ENCODE results near the gene SEMA6A. TPM values are rescaled to one million over a fixed set of nuclear protein-coding genes. Genes with fewer than 3 reads are reported as not detected.

Gene SEMA6A
- total and polyA plus RNA-seq, 2 donors: 6.6 to 54.0 TPM

GRCh38 chr5:116442095-116442534 lies 132.5 kb downstream of the SEMA6A start:
- 55% methylated on average over 3 of the region's 3 CpGs for WGBS
- no peak for DNase-seq (ENCODE audit: extremely low spot score)

GRCh38 chr5:116441223-116441622 lies 133.4 kb downstream of the SEMA6A start:
- no peak for DNase-seq (ENCODE audit: extremely low spot score)
- Histone ChIP-seq H3K36me3 (ENCODE audit: insufficient read depth) (no peaks in the 10 kb centered on the region), H3K4me1 (ENCODE audit: insufficient read depth) (no peaks in the 10 kb centered on the region), H3K27ac (ENCODE audit: low read depth) (no peak overlapping the region), H3K4me3 (ENCODE audit: low read depth, low read length) (no peak overlapping the region)
- 82% methylated on average over 2 of the region's 2 CpGs for WGBS

More at GRCh38 chr5:116442095-116442534, 132.5 kb downstream of the SEMA6A start:
- no peaks in the 10 kb centered on the region for H3K4me1 ChIP-seq (ENCODE audit: insufficient read depth)
- no peaks in the 10 kb centered on the region for H3K36me3 ChIP-seq (ENCODE audit: insufficient read depth)
- no peak overlapping the region for H3K27ac ChIP-seq (ENCODE audit: low read depth)
- no peak overlapping the region for H3K4me3 ChIP-seq (ENCODE audit: low read depth, low read length)

- no peaks in the 10 kb centered on the region for H3K4me1 ChIP-seq (ENCODE audit: insufficient read depth)
- H3K4me3 ChIP-seq (ENCODE audit: low read depth, low read length): no peak overlapping the region
- H3K27ac ChIP-seq (ENCODE audit: low read depth): no peak overlapping the region
- no peak for DNase-seq (ENCODE audit: extremely low spot score)
- H3K36me3 ChIP-seq (ENCODE audit: insufficient read depth): no peaks in the 10 kb centered on the region
- 77% methylated on average over 5 of the region's 5 CpGs for WGBS
Measured at GRCh38 chr5:116440457-116441001, 134.1 kb downstream of the SEMA6A start.

- Histone ChIP-seq H3K36me3 (ENCODE audit: insufficient read depth) (no peaks in the 10 kb centered on the region), H3K27ac (ENCODE audit: low read depth) (no peak overlapping the region), H3K4me1 (ENCODE audit: insufficient read depth) (no peaks in the 10 kb centered on the region), H3K4me3 (ENCODE audit: low read depth, low read length) (no peak overlapping the region)
- WGBS: 84% methylated on average over 5 of the region's 5 CpGs
- DNase-seq (ENCODE audit: extremely low spot score): no peak
Measured at GRCh38 chr5:116439905-116440304, 134.7 kb downstream of the SEMA6A start.

GRCh38 chr5:116438979-116439554 lies 135.6 kb downstream of the SEMA6A start:
- no peak overlapping the region for H3K4me3 ChIP-seq (ENCODE audit: low read depth, low read length)
- DNase-seq (ENCODE audit: extremely low spot score): no peak
- no peaks in the 10 kb centered on the region for H3K36me3 ChIP-seq (ENCODE audit: insufficient read depth)
- no peaks in the 10 kb centered on the region for H3K4me1 ChIP-seq (ENCODE audit: insufficient read depth)
- H3K27ac ChIP-seq (ENCODE audit: low read depth): no peak overlapping the region
- 64% methylated on average over 6 of the region's 6 CpGs for WGBS

- Histone ChIP-seq H3K4me1 (ENCODE audit: insufficient read depth) (no peaks in the 10 kb centered on the region), H3K27ac (ENCODE audit: low read depth) (no peak overlapping the region), H3K4me3 (ENCODE audit: low read depth, low read length) (no peak overlapping the region), H3K36me3 (ENCODE audit: insufficient read depth) (no peaks in the 10 kb centered on the region)
- DNase-seq (ENCODE audit: extremely low spot score): no peak
Measured at GRCh38 chr5:116437922-116438578, 136.6 kb downstream of the SEMA6A start.

- Histone ChIP-seq H3K4me3 (ENCODE audit: low read depth, low read length) (no peak overlapping the region), H3K4me1 (ENCODE audit: insufficient read depth) (no peaks in the 10 kb centered on the region), H3K36me3 (ENCODE audit: insufficient read depth) (no peaks in the 10 kb centered on the region), H3K27ac (ENCODE audit: low read depth) (no peak overlapping the region)
- no peak for DNase-seq (ENCODE audit: extremely low spot score)
- WGBS: 91% methylated on average over 6 of the region's 6 CpGs
Measured at GRCh38 chr5:116437351-116437705, 137.3 kb downstream of the SEMA6A start.

GRCh38 chr5:116436674-116437350 lies 137.8 kb downstream of the SEMA6A start:
- no peak overlapping the region for H3K27ac ChIP-seq (ENCODE audit: low read depth)
- no peaks in the 10 kb centered on the region for H3K4me1 ChIP-seq (ENCODE audit: insufficient read depth)
- no peak for DNase-seq (ENCODE audit: extremely low spot score)
- no peak overlapping the region for H3K4me3 ChIP-seq (ENCODE audit: low read depth, low read length)
- H3K36me3 ChIP-seq (ENCODE audit: insufficient read depth): no peaks in the 10 kb centered on the region
- 80% methylated on average over 5 of the region's 5 CpGs for WGBS

- Histone ChIP-seq H3K4me3 (ENCODE audit: low read depth, low read length) (no peak overlapping the region), H3K36me3 (ENCODE audit: insufficient read depth) (no peaks in the 10 kb centered on the region), H3K27ac (ENCODE audit: low read depth) (no peak overlapping the region), H3K4me1 (ENCODE audit: insufficient read depth) (no peaks in the 10 kb centered on the region)
- DNase-seq (ENCODE audit: extremely low spot score): no peak
- WGBS: 66% methylated on average over 2 of the region's 2 CpGs
Measured at GRCh38 chr5:116428966-116429365, 145.7 kb downstream of the SEMA6A start.

GRCh38 chr5:116428413-116428812 lies 146.2 kb downstream of the SEMA6A start:
- DNase-seq (ENCODE audit: extremely low spot score): no peak
- Histone ChIP-seq H3K27ac (ENCODE audit: low read depth) (no peak overlapping the region), H3K36me3 (ENCODE audit: insufficient read depth) (no peaks in the 10 kb centered on the region), H3K4me3 (ENCODE audit: low read depth, low read length) (no peak overlapping the region), H3K4me1 (ENCODE audit: insufficient read depth) (no peaks in the 10 kb centered on the region)
- WGBS: 88% methylated on average over 2 of the region's 2 CpGs

- 65% methylated on average over 2 of the region's 2 CpGs for WGBS
- Histone ChIP-seq H3K4me1 (ENCODE audit: insufficient read depth) (no peaks in the 10 kb centered on the region), H3K36me3 (ENCODE audit: insufficient read depth) (no peaks in the 10 kb centered on the region), H3K27ac (ENCODE audit: low read depth) (no peak overlapping the region), H3K4me3 (ENCODE audit: low read depth, low read length) (no peak overlapping the region)
- DNase-seq (ENCODE audit: extremely low spot score): no peak
Measured at GRCh38 chr5:116424951-116425350, 149.7 kb downstream of the SEMA6A start.

GRCh38 chr5:116424258-116424615 lies 150.4 kb downstream of the SEMA6A start:
- WGBS: 95% methylated on average over 4 of the region's 4 CpGs
- no peaks in the 10 kb centered on the region for H3K36me3 ChIP-seq (ENCODE audit: insufficient read depth)
- H3K4me1 ChIP-seq (ENCODE audit: insufficient read depth): no peaks in the 10 kb centered on the region
- no peak for DNase-seq (ENCODE audit: extremely low spot score)
- no peak overlapping the region for H3K27ac ChIP-seq (ENCODE audit: low read depth)
- H3K4me3 ChIP-seq (ENCODE audit: low read depth, low read length): no peak overlapping the region

GRCh38 chr5:116423587-116424257 lies 150.9 kb downstream of the SEMA6A start:
- WGBS: 72% methylated on average over 5 of the region's 5 CpGs
- H3K4me1 ChIP-seq (ENCODE audit: insufficient read depth): no peaks in the 10 kb centered on the region

GRCh38 chr5:116423141-116423540 lies 151.5 kb downstream of the SEMA6A start:
- DNase-seq (ENCODE audit: extremely low spot score): no peak

More at GRCh38 chr5:116423587-116424257, 150.9 kb downstream of the SEMA6A start:
- no peak overlapping the region for H3K27ac ChIP-seq (ENCODE audit: low read depth)
- H3K4me3 ChIP-seq (ENCODE audit: low read depth, low read length): no peak overlapping the region
- H3K36me3 ChIP-seq (ENCODE audit: insufficient read depth): no peaks in the 10 kb centered on the region
- no peak for DNase-seq (ENCODE audit: extremely low spot score)

More at GRCh38 chr5:116423141-116423540, 151.5 kb downstream of the SEMA6A start:
- no peaks in the 10 kb centered on the region for H3K36me3 ChIP-seq (ENCODE audit: insufficient read depth)
- H3K4me1 ChIP-seq (ENCODE audit: insufficient read depth): no peaks in the 10 kb centered on the region
- no peak overlapping the region for H3K4me3 ChIP-seq (ENCODE audit: low read depth, low read length)
- no peak overlapping the region for H3K27ac ChIP-seq (ENCODE audit: low read depth)
